Stimulated activated CD8-positive, alpha-beta memory T cell treated with anti-CD3 and anti-CD28 coated beads, Interleukin-7, amount 100 ng/mL, for 24 hours (primary cell): ENCODE data around the gene CDH4.

Source experiments
- DNase-seq: peaks from one replicate; pipeline ENCODE4 v3.0.0-alpha.2; 2020; ENCODE audit warnings: low read depth

Gene CDH4

DNA sequence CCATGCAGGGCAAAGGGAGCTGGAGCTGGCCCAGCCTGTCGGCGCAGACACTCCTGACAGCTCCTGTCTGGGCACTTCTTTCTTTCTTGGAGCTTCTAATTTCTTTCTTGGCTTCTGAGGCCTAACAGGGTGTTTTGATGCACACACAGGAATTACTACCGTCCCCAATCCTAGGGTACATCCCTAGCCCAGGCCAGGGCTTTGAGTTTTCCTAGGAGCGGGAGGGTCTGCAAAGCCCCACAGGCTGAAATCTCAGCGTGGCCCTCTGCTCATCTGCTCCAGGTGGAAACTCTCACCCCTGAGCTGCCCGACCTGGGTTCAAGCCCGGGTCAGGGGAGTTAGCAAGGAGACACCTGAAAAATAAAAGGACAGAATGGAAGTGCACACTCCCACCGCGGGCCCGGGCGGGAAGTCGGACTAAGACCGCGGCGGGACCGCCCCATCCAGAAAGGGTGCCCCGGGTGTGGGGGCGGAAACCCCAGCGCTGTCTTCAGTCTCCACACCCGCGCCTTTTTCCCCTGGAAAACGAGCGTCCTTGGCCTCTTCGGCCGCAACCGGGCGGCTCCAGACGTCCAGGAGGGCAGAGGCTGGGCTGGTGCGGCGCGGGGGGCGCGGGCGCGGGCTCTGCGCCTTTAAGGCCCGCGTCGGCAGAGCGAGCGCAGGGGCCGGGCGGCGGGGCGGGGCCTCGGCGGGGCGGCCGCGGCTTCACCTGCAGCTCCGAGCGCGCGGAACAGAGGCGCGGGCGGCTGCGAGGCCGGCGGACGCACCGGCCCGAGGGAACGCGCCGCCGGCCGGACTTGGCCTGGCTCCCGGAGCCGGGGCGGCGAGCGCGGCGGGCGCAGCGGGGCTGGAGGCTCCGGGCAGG is at the start of gene CDH4:
CDH4 (plus strand) TSS at position 733 of the 865 bp plus-strand sequence.
- no peak for DNase-seq

DNA sequence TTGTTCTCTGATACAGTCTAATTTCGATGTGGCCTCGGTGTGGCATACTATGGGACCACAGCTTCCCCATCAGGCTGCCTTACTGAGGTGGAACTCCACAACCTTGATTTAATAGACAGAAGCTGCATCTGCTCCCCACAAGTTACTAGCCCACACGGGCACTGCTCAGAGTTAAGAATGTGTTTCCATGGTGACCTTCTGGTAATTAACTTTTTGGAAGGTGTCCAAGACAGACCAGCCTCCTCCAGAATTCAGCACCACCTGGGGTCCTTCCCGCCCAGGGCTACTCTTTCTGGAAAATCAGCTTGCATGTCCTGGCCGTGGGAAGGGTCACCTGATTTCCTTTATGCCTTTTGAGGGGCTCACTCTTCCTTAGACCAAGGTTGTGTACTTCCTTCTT is 48.7 kb upstream of the CDH4 start:
- no peak for DNase-seq

DNA sequence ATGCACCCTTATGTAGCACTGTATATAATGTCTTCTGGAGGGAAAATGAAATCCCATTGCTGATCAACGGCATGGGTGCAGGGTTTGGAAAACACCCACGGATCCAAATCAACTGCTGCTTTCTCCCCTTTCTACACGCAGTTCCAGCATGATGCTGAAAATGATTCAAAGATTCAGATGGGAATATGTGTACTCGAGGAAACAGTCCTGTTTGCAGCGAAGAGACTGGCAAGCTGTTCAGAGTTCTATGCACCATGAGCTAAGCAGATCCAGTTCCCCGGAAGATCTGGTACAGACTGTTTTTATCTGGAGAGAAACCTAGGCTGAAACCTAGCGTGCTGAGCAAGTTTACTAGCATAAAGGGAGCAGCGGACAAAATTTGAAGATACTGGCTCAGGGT is 47.9 kb upstream of the CDH4 start:
- DNase-seq, result no peak

DNA sequence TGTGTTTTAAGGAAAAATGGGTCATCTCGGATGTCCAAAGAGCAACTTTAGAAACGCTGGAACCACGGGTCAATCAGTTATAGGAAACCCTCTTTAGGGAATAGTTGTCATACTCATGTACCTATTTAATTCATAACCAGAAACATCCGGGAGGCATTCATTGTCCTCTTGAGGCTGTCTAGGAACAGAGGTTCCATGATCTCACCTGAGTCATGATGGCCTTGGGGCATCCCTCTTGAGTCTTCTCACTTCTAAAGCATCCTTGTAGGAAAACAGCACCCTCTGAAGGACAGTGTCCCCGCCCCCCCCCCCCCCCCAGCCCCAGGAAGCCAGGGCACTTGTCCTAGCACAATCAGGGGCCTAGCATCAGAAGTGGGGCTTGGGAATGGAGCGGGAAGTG is 46.3 kb upstream of the CDH4 start:
- no peak for DNase-seq

DNA sequence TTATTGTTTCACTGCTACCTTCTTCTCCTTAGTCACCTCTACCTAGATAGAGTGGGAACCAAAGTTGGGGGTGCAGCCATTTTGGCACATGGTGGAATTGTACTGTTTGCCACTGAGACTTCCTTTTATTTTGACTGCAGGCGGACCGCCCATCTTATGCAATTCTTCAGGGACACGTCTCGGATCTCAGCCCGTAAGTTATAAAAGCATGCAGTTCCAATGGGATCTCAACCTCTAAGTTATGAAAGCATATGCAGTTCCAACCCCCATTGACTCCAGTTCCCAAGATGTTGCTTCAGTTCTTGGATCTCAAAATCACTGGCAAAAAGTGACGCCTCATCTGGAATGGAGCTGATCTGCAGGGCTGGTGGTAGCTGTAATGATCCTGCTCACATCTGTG is 41.2 kb upstream of the CDH4 start:
- no peak for DNase-seq

DNA sequence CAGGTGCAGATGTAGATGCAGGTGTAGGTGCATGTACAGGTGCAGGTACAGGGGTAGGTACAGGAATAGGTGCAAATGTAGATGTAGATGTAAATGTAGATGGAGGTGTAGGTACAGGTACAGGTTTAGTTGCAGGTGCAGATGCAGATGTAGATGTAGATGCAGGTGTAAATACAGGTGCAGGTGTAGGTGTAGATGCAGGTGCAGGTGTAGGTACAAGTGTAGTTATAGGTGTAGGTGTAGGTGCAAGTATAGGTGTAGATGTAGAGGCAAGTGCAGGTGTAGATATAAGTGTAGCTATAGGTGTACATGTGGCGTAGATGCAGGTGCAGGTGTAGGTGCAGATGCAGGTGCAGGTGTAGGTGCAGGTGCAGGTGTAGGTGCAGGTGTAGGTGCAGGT is 34.2 kb upstream of the CDH4 start:
- no peak for DNase-seq

DNA sequence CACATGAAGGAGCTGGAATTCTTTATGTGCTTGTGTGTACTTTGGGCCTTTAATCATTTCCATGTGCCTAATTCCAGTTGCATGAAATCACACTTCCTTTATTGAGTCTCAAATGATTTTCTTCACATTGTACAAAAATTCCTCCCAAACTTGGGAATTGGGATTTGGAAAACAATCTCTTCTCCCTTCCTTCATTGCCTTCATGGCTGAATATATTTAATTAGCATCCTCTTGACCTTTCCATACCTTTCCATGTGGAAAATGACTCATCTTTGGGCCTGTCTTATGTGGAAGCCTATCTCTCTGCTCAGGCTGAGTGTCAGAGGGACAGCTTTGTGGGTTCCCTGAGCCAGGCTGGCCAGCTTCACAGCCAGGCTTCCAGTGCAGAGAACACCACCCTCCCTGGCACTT is 33.0 kb upstream of the CDH4 start:
- no peak for DNase-seq

DNA sequence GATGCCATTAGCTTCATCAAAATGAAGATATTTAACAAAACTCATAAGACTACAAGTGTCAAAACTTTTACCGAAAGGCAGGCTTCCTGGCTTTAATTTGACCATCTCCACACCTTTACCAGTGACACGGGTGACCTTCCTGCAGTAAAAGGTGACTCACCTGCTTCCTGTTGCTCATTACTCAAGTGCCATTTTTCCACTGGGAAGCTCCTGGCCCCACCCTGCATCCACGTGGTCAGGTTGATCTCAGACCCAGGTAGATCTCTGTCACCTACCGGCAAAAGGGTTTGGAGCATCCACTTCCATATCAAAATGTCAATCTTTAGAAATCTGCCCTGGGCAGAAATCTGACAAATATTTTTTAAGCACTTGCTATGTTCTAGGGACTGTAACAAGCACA is 31.9 kb upstream of the CDH4 start:
- no peak for DNase-seq

DNA sequence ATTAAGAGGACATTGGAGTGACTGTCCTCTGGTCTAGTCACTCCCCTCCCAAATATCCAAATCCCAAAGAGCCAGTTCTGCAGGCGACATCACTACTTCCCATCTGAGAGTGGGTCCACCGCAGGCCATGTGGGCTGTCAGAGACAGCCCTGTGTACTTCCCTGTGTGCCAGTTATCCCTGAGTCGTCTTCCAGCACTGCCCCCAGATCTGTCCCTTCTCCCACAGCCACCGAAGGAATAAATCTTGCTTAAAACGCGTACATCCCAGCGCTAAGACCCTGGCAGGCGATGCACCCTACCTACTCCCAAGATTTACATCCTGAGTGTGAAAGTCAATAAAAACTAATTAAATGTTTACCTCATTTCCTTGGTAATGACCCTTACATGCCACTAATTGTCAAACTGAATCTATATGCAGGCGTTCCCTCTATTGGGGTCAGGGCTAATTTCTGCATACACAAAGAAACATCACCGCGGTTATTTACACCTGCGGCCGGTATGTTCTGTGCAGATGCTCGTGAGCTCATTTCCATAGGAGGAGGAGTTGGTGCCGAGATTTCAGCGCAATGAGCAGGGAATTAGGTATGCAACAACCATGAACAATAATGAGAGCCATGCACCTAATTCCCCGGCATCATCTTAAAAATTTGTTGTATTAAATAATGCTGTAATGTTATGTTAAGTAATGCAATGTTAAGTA is 31.3 kb upstream of the CDH4 start:
- no peak for DNase-seq

DNA sequence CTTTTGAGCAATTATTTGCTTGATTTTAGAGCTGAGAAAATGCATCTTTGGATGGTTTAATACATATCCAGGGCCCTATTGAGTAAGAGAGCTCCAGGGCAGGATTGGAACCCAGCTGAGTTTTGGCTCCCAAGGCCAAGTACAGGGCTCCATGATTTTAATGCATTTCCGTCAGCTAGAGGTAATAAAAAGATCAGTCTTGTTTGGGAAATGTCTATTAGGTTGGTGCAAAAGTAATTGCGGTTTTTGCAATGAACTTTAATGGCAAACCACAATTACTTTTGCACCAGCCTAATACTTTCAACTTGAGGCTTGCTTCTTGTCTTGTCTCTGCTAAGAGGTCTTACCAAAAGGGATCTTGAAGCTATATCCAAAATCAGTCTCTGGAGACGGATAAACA is 29.4 kb upstream of the CDH4 start:
- DNase-seq, result no peak

DNA sequence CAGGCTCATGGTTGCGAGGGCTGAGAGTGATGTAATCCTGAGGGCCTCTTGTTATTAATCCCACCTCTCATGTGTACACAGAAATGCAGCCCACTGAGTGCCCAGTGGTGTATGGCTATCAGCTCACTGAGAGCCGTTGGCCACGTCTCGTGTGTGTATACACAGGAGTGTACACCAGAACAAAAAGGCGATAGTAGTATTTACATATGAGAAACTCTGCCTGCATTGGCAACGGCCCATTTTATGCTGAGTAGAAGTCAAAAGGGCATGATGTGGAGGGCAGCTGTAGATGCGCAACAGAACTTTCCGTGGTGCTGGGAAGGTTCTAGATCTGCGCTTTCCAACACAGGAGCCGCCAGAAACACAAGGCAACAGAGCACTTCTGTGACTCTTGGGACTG is 28.9 kb upstream of the CDH4 start:
- DNase-seq, result no peak

DNA sequence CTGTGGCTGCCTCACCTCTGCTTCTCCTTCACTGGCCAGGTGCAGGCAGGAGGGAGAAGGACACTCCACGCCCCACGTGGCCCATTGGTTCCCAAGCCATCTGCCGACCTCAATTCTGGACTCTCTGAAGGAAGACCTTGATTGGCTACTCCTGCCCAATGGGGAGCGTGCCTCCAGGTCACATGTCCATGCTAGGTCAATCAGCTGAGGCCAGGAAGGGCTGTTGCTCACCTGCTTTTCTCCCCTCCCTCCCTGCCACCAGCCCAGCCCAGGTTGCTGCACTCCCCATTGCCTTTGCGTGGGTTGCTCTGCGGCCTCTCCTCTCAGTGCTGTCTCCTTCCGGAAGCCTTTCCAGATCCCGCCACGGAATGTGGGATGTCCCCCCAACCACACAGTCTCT is 21.9 kb upstream of the CDH4 start:
- no peak for DNase-seq

DNA sequence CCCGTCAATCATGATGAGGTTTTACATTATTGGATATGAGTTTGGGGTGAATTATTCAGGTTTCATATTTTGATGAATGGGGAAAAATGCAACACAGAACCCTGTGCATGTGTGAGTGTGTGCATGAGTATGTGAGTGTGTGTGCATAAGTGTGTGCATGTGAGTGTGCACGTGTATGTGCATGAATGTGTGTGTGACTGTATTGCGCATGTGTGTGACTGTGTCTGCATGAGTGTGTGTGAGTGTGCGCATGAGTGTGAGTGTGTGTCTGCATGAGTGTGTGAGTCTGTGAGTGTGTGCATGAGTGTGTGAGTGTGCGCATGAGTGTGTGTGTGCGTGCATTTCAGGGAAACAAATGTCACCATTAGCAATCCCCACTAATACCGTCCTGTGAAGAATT is 18.5 kb upstream of the CDH4 start:
- no peak for DNase-seq

DNA sequence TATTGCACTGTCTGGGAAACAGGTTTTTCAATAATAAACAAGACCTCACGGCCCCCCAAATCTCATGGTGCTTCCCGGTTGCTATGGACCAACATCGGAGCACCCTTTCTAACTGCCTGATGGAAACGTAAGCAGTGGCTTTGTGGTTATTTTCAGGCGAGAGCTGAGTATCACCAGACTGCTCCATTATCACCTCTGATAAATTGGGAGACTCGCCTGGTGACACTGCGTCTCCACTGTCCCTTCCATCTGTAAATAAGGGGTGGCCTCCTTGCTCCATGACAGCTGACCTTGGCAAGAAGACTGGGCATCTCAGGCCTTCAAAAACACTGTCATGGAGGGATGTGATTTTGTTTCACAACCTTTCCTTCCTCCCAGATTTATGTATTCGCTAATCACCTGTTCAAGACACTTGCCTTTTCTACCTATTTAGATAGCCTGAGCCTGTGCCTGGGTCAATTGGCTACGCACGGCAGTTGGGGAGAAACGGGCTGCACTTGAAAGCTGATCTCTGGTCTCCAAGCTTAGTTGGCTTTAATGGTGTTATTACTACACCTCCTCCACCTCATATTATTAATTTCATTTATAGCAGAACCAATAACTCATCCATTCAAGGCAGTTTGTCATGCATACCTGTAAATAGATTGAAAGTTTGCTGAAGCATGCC is 17.7 kb upstream of the CDH4 start:
- no peak for DNase-seq

DNA sequence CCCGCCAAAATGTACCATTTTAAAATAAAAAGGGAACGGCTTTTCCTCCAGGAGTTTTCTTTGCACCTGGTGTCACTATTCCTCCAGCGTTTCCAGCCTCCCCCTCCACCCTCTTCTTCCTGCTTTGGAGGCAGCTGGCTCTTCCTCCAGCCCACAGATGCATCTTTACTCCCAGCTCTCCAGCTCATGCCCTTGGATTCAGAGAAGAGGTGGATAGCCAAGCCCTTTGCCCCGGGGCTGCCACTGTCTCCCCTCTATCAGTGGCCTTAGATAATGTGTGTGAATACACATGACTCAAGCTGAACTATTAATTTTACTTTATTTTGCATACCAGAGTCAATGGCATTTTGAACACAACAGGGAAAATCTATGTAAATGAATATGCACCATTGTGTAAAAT is 15.3 kb upstream of the CDH4 start:
- DNase-seq, result no peak

DNA sequence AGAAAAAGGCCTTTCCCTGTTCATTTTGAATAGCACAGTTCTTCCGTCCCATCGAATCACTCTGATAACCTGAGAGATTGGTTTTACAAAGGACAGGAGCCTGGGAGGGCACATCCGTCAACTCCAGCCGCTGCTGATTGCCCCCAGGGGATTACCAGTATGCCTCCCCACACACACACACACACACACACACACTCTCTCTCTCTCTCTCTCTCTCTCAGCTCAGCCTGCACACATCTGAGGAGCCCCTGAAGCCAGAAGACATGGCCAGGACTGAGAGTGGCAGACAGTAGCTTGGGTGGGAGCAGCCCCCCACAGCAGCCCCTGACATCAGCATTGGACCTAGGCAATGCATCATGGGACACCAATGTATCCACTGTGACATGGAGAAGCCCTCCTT is 13.2 kb upstream of the CDH4 start:
- no peak for DNase-seq

DNA sequence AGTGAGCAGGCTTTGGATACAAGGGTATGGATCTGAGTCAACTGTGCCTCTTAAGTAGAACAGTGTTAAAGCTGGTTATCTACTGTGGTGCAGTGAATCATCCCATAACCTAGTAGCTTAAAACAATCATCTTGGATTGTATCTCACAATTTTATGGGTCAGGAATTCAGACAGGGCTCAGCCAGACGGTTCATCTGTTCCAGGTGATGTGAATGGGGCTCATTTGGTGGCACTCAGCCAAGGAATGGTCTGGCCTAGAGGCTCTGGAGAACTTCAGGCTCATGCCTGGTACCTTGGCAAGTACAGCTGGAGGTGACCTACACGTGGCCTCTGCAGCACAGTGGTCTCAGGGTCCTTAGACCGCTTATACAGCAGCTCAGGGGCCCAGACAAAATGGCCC is 11.2 kb upstream of the CDH4 start:
- no peak for DNase-seq

DNA sequence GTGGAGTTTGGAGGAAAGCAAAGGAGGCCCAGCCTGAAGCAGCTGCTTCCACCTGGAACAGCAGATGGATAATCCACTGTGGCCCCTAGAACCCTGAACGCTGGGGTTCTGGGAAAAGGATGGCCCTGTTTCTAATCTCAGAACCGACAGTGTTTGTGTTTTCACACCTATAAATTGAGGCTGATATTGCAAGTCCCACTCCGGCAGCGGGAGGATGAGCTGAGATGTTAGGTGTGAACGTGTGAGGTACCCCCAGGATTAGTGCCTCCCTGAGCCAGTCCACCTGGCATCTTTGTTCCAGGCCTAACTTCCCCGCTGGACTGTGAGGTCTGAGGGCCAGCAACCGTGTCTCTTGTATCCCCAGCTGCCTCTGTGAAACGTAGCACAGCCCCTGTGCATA is 7.8 kb upstream of the CDH4 start:
- DNase-seq, result no peak

DNA sequence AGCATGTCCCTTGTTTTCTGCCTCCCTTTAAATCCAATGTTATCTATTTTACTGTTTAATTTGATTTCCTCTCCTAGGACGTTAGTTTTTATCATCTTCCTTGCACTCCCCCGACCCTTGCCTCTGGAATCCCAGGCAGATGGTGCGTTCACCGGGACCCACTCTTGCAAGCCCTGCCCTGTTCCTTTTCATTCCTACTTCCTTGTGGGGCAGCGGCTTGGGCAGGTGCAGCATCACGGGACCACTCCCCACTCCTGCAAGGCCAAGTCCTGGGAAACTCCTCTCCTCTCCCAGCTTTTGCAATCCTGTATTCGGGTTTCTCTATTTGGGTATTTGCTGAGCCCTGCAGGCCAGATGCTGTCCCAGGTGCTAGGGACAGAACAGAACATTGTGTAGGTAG is 5.8 kb upstream of the CDH4 start:
- DNase-seq, result no peak

DNA sequence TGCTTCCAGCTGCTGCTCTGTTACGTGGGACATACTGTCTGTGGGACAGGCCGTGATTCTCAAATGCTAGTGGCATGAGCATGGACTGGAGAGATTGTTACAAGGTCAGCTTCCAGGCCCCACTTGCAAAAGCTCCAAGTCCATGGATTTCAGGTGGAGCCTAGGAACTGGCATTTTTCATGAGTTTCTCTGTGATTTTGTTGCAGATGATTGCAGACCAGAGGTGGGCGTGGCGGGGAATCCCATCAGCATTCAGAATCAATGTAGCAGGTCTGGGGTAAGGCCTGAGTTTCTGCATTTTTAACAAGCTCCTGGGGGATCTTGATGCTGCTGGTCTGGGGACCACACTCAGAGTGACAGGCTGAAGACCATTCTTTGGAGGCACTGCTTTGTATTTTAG is 2.4 kb upstream of the CDH4 start:
- DNase-seq, result no peak

DNA sequence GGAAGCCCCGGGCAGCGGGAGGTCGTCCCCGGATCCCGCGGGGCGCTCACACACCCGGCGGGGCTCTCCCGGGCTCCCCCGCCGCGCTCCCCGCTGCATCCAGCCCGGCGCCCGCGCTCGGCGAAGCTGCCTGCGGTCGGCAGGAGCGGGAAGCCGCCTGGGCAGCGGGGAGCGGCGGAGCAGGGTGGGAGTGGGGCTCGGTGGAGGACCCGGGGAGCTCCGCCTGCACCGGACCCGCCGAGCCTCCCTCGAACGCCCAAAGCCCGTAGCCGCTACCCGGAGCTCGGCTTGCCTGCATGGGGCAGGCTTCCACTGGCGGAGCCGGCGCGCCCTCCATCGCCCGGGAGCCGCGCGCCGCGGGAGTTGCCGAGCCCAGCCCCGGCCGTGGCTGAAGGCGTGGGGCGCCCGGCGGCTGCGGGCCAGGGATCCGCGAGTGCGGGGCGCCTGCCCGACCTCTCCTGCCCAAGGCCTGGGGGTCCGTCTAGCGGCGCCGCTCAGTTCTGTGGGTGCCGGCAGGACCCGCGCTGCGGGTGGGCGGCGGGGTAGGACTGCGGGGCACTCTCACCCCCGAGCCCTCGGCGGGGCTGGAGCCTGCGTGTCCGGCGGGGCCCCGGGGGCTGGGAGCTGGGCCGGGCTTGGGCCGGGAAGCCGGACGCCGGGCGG is 671 bp downstream of the CDH4 start:
- DNase-seq, result no peak

DNA sequence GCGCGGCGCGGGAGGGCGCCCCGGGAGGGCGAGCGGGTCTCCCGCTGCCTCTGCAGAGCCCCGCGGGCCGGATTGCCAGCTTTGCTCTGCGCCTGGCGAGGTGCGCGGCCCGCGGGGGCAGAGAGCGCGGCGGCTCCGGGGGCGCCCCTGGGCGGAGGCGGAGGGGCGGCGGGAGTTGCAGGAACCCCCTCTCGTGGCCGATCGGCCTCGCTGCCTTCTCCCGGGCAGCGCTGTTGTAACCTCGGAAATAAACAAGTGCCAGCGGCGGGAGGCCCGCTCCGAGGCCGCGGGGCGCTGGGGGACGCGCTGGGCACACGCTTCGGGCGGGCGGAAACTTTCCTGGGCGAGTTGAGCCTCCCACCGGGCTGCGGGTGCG is 1.2 kb downstream of the CDH4 start:
- DNase-seq, result no peak
